Astrocyte of the spinal cord (primary cell): ENCODE measurements around the gene YARS1.

Experiments used
- DNase-seq: peaks from one replicate; pipeline ENCODE4 v3.0.0; 2011; ENCODE audit warnings: low read depth, low spot score
- H3K4me3 ChIP-seq: 2 replicates; pipeline ENCODE4 v1.5.1; 2011; ENCODE audit warnings: low read depth, mild to moderate bottlenecking, low read length, moderate library complexity
- CTCF ChIP-seq: IDR thresholded peaks from 2 replicates; pipeline ENCODE4 v1.5.1; 2012; ENCODE audit warnings: low read depth, mild to moderate bottlenecking, low read length, inconsistent platforms
- in situ Hi-C: cut with HindIII; loops from 2 replicates; pipeline ENCODE4 v1.10.0; 2017; ENCODE audit warnings: low sequenced_read_pairs

Gene YARS1

GRCh38 chr1:32765570-32766327 is 51.4 kb downstream of the YARS1 start:
- no peak overlapping the region for H3K4me3 ChIP-seq
- TF ChIP-seq CTCF: no peak
- in situ Hi-C loops: no loop called here
- no peak for DNase-seq

GRCh38 chr1:32764826-32765569 is 52.2 kb downstream of the YARS1 start:
- in situ Hi-C loops: no loop called here
- DNase-seq: no peak
- no peak overlapping the region for H3K4me3 ChIP-seq
- no peak for TF ChIP-seq CTCF

- in situ Hi-C loops: no loop called here
- no peak for DNase-seq
- no peak for TF ChIP-seq CTCF
- no peak overlapping the region for H3K4me3 ChIP-seq
Measured at GRCh38 chr1:32763221-32763620, 53.9 kb downstream of the YARS1 start.

- no peak overlapping the region for H3K4me3 ChIP-seq
- in situ Hi-C loops: no loop called here
- no peak for DNase-seq
- TF ChIP-seq CTCF: no peak
Measured at GRCh38 chr1:32761936-32762335, 55.2 kb downstream of the YARS1 start.

- peak; percentile 57 for DNase-seq
- in situ Hi-C loops: no loop called here
- no peak for TF ChIP-seq CTCF
- no peak overlapping the region for H3K4me3 ChIP-seq
Measured at GRCh38 chr1:32761253-32761877, 55.8 kb downstream of the YARS1 start.

- DNase-seq: peak; percentile 49
- in situ Hi-C loops: no loop called here
- TF ChIP-seq CTCF: no peak
- H3K4me3 ChIP-seq: no peak overlapping the region
Measured at GRCh38 chr1:32759997-32760623, 57.0 kb downstream of the YARS1 start.
